Hypothalamus (tissue), 51 donors: ENCODE measurements around the gene MBD5.
A peak's percentile ranks its signal among the peaks of the same experiment; 100 is the strongest.

Experiments used
- DNase-seq, 51 donors: peaks; one replicate each; lab custom pipeline; 2025; lab: John Stamatoyannopoulos, UW

MBD5 gene

GRCh38 chr2:148022351-148022750, 1.5 kb downstream of the MBD5 start:
- no peak for DNase-seq

GRCh38 chr2:148022882-148023281, 2.0 kb downstream of the MBD5 start:
- DNase-seq, result no peak

GRCh38 chr2:148023861-148024260, 3.0 kb downstream of the MBD5 start:
- DNase-seq, result no peak

- no peak for DNase-seq
These were observed 5.7 kb downstream of the MBD5 start for GRCh38 chr2:148026573-148026972.

GRCh38 chr2:148027822-148028221, 6.9 kb downstream of the MBD5 start:
- no peak for DNase-seq

GRCh38 chr2:148028781-148029180, 7.9 kb downstream of the MBD5 start:
- no peak for DNase-seq

- no peak for DNase-seq
These were observed 10.3 kb downstream of the MBD5 start for GRCh38 chr2:148031152-148031551.

- no peak for DNase-seq
These were observed 11.3 kb downstream of the MBD5 start for GRCh38 chr2:148032215-148032614.

- no peak for DNase-seq
These were observed 18.9 kb downstream of the MBD5 start for GRCh38 chr2:148039783-148040182.

GRCh38 chr2:148042219-148042618, 21.3 kb downstream of the MBD5 start:
- DNase-seq, result no peak

GRCh38 chr2:148044322-148044721, 23.4 kb downstream of the MBD5 start:
- no peak for DNase-seq

GRCh38 chr2:148046802-148047201, 25.9 kb downstream of the MBD5 start:
- DNase-seq, result no peak

- peak in 1 of 51 donors; percentile 1 for DNase-seq
These were observed 27.8 kb downstream of the MBD5 start for GRCh38 chr2:148048475-148049221.

- DNase-seq, result no peak
These were observed 28.4 kb downstream of the MBD5 start for GRCh38 chr2:148049284-148049683.

- no peak for DNase-seq
These were observed 31.8 kb downstream of the MBD5 start for GRCh38 chr2:148052687-148053086.

GRCh38 chr2:148058641-148059040, 37.8 kb downstream of the MBD5 start:
- no peak for DNase-seq

- DNase-seq, result no peak
These were observed 42.7 kb downstream of the MBD5 start for GRCh38 chr2:148063633-148064032.

GRCh38 chr2:148065936-148066335, 45.0 kb downstream of the MBD5 start:
- DNase-seq, result no peak

GRCh38 chr2:148067801-148068200, 46.9 kb downstream of the MBD5 start:
- no peak for DNase-seq

- no peak for DNase-seq
These were observed 50.5 kb downstream of the MBD5 start for GRCh38 chr2:148071351-148071750.

- no peak for DNase-seq
These were observed 75.1 kb downstream of the MBD5 start for GRCh38 chr2:148096012-148096411.

GRCh38 chr2:148102641-148103040, 81.8 kb downstream of the MBD5 start:
- peak in 2 of 51 donors; percentile 3 to 15 for DNase-seq

GRCh38 chr2:148103946-148104345, 83.1 kb downstream of the MBD5 start:
- DNase-seq, result no peak
